Bronchial epithelial cell (primary cell): Measurements from ENCODE around the gene BRAT1. TPM values are rescaled to one million over a fixed set of nuclear protein-coding genes. Genes with fewer than 3 reads are reported as not detected.

Experiments
- DNase-seq: peaks from one replicate; pipeline ENCODE4 v3.0.0-alpha.2; 2010; ENCODE audit warnings: low read depth
- FAIRE-seq: peaks from 2 replicates; lab custom pipeline; 2011; peaks lifted over from hg19 to GRCh38; lab: Jason Lieb, UNC
- H3K27me3 ChIP-seq: 2 replicates; pipeline ENCODE4 v1.5.1; 2011; ENCODE audit warnings: low read length; ENCODE audit not compliant: control insufficient read depth, insufficient read depth
- H3K36me3 ChIP-seq: 2 replicates; pipeline ENCODE4 v1.5.1; 2011; ENCODE audit warnings: low read length; ENCODE audit not compliant: control insufficient read depth, insufficient read depth
- H3K4me3 ChIP-seq: 2 replicates; pipeline ENCODE4 v1.5.1; 2011; ENCODE audit warnings: mild to moderate bottlenecking, low read depth, low read length, control low read depth
- total RNA-seq: library from RNA; depleted of rRNA; stranded (reverse); fragments of >200 nt; gene quantifications from 2 replicates; pipeline ENCODE4 v1.2.1, GENCODE V29; 2014
- TF ChIP-seq, protein P1 (sequence below): IDR thresholded peaks from 2 replicates; pipeline ENCODE4 v1.5.1; 2011; ENCODE audit warnings: mild to moderate bottlenecking, moderate library complexity, low read length, control low read depth, inconsistent platforms; ENCODE audit not compliant: insufficient read depth, severe bottlenecking

BRAT1 gene
- total RNA-seq, 1 donor from 2014 or later, result 12.1 TPM

DNA sequence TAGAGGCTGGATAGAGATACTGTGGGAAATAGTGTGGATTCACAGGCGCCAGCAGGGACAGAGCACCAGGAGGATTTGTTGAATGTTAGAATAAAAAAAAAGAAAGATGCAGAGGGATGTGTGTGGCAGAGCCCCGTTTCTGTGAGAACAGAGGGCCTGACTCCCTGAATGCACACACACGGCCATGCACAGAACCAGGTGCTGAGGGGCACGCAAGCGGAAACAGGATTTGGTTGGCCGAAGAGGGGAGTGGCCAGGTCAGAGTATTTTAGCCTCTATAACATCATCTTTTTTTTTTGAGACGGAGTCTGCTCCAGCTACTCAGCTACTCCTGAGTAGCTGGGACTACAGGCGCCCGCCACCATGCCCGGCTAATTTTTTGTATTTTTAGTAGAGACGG is 25.3 kb upstream of the BRAT1 start:
- DNase-seq (no peak), FAIRE-seq (no peak)
- TF ChIP-seq, protein P1, sequence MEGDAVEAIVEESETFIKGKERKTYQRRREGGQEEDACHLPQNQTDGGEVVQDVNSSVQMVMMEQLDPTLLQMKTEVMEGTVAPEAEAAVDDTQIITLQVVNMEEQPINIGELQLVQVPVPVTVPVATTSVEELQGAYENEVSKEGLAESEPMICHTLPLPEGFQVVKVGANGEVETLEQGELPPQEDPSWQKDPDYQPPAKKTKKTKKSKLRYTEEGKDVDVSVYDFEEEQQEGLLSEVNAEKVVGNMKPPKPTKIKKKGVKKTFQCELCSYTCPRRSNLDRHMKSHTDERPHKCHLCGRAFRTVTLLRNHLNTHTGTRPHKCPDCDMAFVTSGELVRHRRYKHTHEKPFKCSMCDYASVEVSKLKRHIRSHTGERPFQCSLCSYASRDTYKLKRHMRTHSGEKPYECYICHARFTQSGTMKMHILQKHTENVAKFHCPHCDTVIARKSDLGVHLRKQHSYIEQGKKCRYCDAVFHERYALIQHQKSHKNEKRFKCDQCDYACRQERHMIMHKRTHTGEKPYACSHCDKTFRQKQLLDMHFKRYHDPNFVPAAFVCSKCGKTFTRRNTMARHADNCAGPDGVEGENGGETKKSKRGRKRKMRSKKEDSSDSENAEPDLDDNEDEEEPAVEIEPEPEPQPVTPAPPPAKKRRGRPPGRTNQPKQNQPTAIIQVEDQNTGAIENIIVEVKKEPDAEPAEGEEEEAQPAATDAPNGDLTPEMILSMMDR, result no peak
- no peak overlapping the region for H3K4me3 ChIP-seq
- peaks cover 5% of the 10 kb centered on the region for H3K36me3 ChIP-seq
- H3K27me3 ChIP-seq, result no peaks in the 10 kb centered on the region

DNA sequence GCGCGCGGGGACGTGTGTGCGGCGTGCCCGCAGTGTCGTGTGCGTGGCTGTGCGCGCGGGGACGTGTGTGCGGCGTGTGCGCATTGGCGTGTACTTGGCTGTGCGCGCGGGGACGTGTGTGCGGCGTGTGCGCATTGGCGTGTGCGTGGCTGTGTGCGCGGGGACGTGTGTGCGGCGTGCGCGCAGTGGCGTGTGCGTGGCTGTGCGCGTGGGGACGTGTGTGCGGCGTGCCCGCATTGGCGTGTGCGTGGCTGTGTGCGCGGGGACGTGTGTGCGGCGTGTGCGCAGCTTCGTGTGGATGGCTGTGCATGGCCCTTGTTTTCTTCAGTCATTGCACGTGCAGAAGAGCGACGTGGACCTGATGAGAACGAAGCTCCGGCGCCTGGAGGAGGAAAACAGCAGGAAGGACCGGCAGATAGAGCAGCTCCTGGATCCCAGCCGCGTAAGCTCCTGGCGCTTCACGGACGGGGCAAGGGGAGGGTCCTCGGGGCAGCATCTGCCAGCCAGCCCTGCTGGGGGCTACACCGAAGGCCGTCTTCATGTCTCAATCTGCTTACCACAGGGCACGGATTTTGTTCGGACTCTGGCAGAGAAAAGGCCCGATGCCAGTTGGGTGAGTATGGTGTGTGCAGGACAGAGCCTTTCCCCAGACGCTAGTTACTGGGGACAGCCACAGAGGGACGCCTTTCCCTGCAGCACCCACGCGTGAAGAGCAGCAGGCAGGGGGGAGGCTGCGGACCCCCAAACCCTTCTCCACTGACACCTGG is 22.8 kb upstream of the BRAT1 start:
- Histone ChIP-seq H3K27me3 (no peaks in the 10 kb centered on the region), H3K36me3 (peaks cover 7% of the 10 kb centered on the region), H3K4me3 (no peak overlapping the region)
- TF ChIP-seq, protein P1, result no peak
- DNase-seq (no peak), FAIRE-seq (no peak)

- FAIRE-seq (no peak), DNase-seq (no peak)
- Histone ChIP-seq H3K27me3 (no peaks in the 10 kb centered on the region), H3K36me3 (peaks cover 7% of the 10 kb centered on the region), H3K4me3 (no peak overlapping the region)
- TF ChIP-seq, protein P1, result no peak
Observed at GRCh38 chr7:2576742-2577491, 21.6 kb upstream of the BRAT1 start.

DNA sequence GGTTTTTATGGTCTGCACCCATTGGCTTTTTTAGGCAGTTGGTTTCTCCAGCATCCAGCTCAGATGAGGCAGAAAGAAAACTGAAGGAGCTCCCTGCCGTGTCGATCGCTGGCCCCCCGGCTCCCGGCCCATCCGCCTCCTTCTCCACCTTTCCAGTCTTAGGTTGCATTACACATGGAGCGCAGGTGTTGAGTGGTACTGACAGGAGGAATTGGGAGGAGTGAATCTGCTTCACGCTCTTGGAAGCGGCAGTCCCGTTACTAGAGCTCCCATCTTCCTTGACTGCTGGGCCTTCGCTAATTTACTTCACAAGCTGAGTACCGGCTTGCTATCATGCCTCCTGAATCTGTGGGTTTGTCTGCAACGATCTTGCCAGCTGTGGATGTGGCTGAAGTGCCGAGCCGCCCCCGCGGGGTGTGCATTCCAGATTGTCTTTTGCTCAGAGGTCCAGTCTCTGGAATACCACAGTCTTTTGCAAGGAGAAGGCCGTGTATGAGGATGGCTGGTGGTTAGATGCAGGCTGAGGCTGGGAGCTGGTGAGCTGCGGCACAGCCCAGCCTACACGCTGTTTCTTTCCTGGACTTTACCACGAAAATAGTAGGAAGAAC is 20.5 kb upstream of the BRAT1 start:
- H3K36me3 ChIP-seq, result peaks cover 7% of the 10 kb centered on the region
- no peak for DNase-seq
- H3K27me3 ChIP-seq, result no peaks in the 10 kb centered on the region
- H3K4me3 ChIP-seq, result no peak overlapping the region
- no peak for FAIRE-seq
- TF ChIP-seq, protein P1, result no peak

DNA sequence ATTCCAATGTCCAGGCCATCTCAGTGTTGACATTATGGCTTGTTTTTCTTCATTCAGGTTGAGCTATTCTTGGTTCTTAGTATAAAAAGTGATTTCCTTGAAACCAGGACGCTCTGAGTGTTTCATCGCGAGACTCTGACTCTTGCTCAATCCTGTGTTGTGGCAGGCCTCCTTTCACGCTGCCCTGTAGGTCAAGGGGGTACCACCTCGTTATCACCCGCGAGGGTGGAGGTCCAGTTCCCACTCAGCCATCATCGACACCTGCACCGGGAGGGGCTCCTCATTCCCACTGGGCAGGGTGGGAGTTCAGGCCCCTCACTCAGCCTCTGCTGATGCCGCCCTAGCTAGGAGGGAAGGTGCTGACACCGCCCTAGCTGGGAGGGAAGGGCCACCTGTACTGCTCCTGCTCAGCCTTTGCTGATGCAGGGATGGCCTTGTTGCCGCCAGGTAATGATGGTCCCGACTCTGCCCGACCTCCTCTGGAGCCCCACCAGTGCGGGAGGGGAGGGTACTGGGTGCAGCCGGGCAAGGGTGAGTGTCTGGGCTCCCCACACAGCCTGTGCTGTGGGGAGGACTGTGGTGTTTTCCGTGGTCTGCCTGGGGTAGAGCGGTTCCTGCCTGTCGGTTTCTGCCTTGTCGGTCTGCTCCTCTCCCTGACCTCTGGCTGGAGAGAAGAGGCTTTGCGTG is 19.9 kb upstream of the BRAT1 start:
- Histone ChIP-seq H3K27me3 (no peaks in the 10 kb centered on the region), H3K4me3 (no peak overlapping the region), H3K36me3 (peaks cover 7% of the 10 kb centered on the region)
- TF ChIP-seq, protein P1, result no peak
- no peak for DNase-seq
- FAIRE-seq, result no peak
